ENCODE measurements around the gene IQSEC1. TPM values are rescaled to one million over a fixed set of nuclear protein-coding genes. Genes with fewer than 3 reads are reported as not detected.

The IQSEC1 gene
- total and polyA plus RNA-seq, 2 of the 8 experiments (the other 6 are each of a cell fraction or from before 2014, with no cell fraction given): 6.8 to 28.8 TPM

DNA sequence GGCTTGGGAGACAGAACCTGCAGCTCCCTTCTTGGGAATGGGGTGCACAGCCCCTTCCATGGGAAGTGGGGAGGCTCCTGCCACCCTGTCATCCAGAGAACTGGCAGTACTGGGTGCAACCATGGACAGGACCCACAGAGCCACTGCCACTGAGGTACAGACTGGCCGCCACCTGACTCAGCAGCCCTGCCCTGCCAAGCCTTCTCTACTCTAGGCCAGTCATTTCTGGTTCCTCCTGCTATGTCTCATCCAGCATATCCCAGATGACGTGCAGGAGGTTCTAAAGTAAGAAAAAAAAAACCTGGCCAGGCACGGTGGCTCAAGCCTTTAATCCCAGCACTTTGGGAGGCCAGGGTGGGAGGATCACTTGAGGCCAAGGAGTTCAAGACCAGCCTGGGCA lies 155.0 kb downstream of the IQSEC1 start (continued):
- TF ChIP-seq ASH2L (IDR thresholded peaks at IDR 0.05; ENCODE audit: low read length) (no peak), NANOG (IDR thresholded peaks at IDR 0.05; ENCODE audit: insufficient read depth, low read depth, low read length, poor library complexity, severe bottlenecking) (no peak), CREB1 (IDR thresholded peaks at IDR 0.05) (no peak)
